ENCODE data around the gene HIGD1A.
A peak's percentile ranks its signal among the peaks of the same experiment; 100 is the strongest.

Gene HIGD1A

GRCh38 chr3:42796332-42796885 is 7.9 kb downstream of the HIGD1A start:
- no peak for DNase-seq

- DNase-seq, result no peak
Measured at GRCh38 chr3:42795621-42796181, 8.6 kb downstream of the HIGD1A start.

- no peak for DNase-seq
Measured at GRCh38 chr3:42790714-42791229, 13.5 kb downstream of the HIGD1A start.

GRCh38 chr3:42786631-42787030 is 17.7 kb downstream of the HIGD1A start:
- DNase-seq, result no peak

GRCh38 chr3:42786212-42786611 is 18.1 kb downstream of the HIGD1A start:
- no peak for DNase-seq

GRCh38 chr3:42780892-42781700 is 23.2 kb downstream of the HIGD1A start:
- DNase-seq, result peak; percentile 38

GRCh38 chr3:42780398-42780797 is 23.9 kb downstream of the HIGD1A start:
- DNase-seq, result no peak

GRCh38 chr3:42778644-42779043 is 25.6 kb downstream of the HIGD1A start:
- no peak for DNase-seq

GRCh38 chr3:42773409-42773751 is 30.9 kb downstream of the HIGD1A start:
- DNase-seq, result no peak

GRCh38 chr3:42772670-42773408 is 31.5 kb downstream of the HIGD1A start, which contains the start of gene CCDC13:
TSS of gene CCDC13 (minus strand) at chr3:42773253. CDS start at chr3:42758345, 14,908 bp downstream.
- DNase-seq, result peak; percentile 59

- no peak for DNase-seq
Measured at GRCh38 chr3:42771271-42771670, 33.0 kb downstream of the HIGD1A start.

- DNase-seq, result no peak
Measured at GRCh38 chr3:42769477-42770131, 34.7 kb downstream of the HIGD1A start.

GRCh38 chr3:42764561-42765295 is 39.6 kb downstream of the HIGD1A start:
- no peak for DNase-seq

GRCh38 chr3:42764115-42764514 is 40.2 kb downstream of the HIGD1A start:
- DNase-seq, result no peak

- peak; percentile 43 for DNase-seq
Measured at GRCh38 chr3:42763021-42763420, 41.3 kb downstream of the HIGD1A start.

GRCh38 chr3:42762046-42762724 is 42.1 kb downstream of the HIGD1A start:
- DNase-seq, result no peak

- DNase-seq, result no peak
Measured at GRCh38 chr3:42758126-42758525, 46.2 kb downstream of the HIGD1A start.

GRCh38 chr3:42756681-42757213 is 47.5 kb downstream of the HIGD1A start:
- DNase-seq, result no peak

GRCh38 chr3:42755681-42756578 is 48.4 kb downstream of the HIGD1A start:
- DNase-seq, result no peak

GRCh38 chr3:42753757-42754156 is 50.5 kb downstream of the HIGD1A start:
- DNase-seq, result no peak
